ENCODE results near the gene CCDC85C. TPM values are rescaled to one million over a fixed set of nuclear protein-coding genes. Genes with fewer than 3 reads are reported as not detected.

CCDC85C gene
- total RNA-seq, 2 experiments from 2014 or later: 10.2 to 11.7 TPM

GRCh38 chr14:99534333-99534732, 69.7 kb downstream of the CCDC85C start:
- POLR2A ChIA-PET: no interaction called here
- no peaks in the 10 kb centered on the region for H3K4me1 Mint-ChIP-seq
- H3K9me3 Mint-ChIP-seq: no peaks in the 10 kb centered on the region
- H3K4me3 Mint-ChIP-seq: no peak overlapping the region
- CTCF ChIA-PET: no interaction called here
- no peaks in the 10 kb centered on the region for H3K27me3 Mint-ChIP-seq
- H3K36me3 Mint-ChIP-seq (ENCODE audit: low read depth): no peaks in the 10 kb centered on the region
- DNase-seq: no peak
- no peak overlapping the region for H3K27ac Mint-ChIP-seq

DNA sequence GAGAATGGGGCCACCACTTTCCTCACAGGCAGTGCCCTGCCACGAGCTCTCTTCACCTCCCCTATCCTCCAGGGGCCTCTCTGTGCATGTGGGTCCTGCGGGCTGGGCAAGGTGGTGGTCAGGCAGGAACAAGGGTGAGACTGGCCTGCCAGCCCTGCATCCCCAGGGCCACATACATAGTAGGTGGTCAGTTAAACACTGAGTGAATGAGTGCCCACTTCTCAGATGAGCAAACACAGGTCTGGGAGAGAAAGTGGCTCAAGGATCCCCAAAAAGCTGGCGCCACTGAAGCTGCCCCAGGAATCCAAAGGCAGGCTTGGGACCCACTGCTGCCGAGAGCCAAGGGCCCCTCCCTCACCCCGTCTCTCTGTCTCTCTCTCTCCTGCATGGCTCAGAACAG, 71.7 kb downstream of the CCDC85C start:
- Mint-ChIP-seq H3K4me3 (no peak overlapping the region), H3K36me3 (ENCODE audit: low read depth) (no peaks in the 10 kb centered on the region), H3K9me3 (no peaks in the 10 kb centered on the region), H3K27ac (no peak overlapping the region), H3K4me1 (no peaks in the 10 kb centered on the region), H3K27me3 (no peaks in the 10 kb centered on the region)
- DNase-seq: no peak
- ChIA-PET POLR2A (no interaction called here), CTCF (no interaction called here)

GRCh38 chr14:99531251-99532096, 72.5 kb downstream of the CCDC85C start:
- no peak overlapping the region for H3K27ac Mint-ChIP-seq
- H3K4me3 Mint-ChIP-seq: no peak overlapping the region
- POLR2A ChIA-PET: no interaction called here
- no peaks in the 10 kb centered on the region for H3K4me1 Mint-ChIP-seq
- no peaks in the 10 kb centered on the region for H3K36me3 Mint-ChIP-seq (ENCODE audit: low read depth)
- DNase-seq: no peak
- CTCF ChIA-PET: no interaction called here
- no peaks in the 10 kb centered on the region for H3K27me3 Mint-ChIP-seq
- H3K9me3 Mint-ChIP-seq: no peaks in the 10 kb centered on the region

GRCh38 chr14:99530407-99531155, 73.4 kb downstream of the CCDC85C start:
- H3K27ac Mint-ChIP-seq: no peak overlapping the region
- POLR2A ChIA-PET: no interaction called here
- H3K9me3 Mint-ChIP-seq: no peaks in the 10 kb centered on the region
- CTCF ChIA-PET: no interaction called here
- DNase-seq: no peak
- no peak overlapping the region for H3K4me3 Mint-ChIP-seq
- H3K36me3 Mint-ChIP-seq (ENCODE audit: low read depth): no peaks in the 10 kb centered on the region
- H3K4me1 Mint-ChIP-seq: peaks cover 2% of the 10 kb centered on the region
- H3K27me3 Mint-ChIP-seq: no peaks in the 10 kb centered on the region

DNA sequence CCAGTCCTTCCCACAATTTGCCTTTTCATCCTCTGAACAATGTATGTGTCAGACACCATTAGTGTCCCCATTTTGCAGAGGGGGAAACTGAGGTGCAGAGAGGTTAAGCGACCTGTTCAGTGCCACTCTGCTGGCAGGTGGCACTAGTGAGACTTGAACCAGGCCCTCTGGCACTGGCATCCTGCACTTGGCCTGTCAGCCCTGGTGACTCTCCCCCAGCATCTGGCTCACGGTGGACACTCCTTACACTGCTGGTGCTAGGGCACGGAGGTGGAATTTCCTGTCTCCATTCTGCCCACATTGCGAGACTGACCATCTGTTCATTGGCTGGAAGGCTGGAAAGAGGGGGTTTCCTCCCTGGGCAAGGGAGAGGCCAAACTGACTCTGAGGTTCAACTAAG, 74.1 kb downstream of the CCDC85C start:
- ChIA-PET CTCF (no interaction called here), POLR2A (no interaction called here)
- Mint-ChIP-seq H3K4me3 (no peak overlapping the region), H3K27ac (no peak overlapping the region), H3K4me1 (peaks cover 8% of the 10 kb centered on the region), H3K27me3 (no peaks in the 10 kb centered on the region), H3K9me3 (no peaks in the 10 kb centered on the region), H3K36me3 (ENCODE audit: low read depth) (no peaks in the 10 kb centered on the region)
- DNase-seq: no peak

DNA sequence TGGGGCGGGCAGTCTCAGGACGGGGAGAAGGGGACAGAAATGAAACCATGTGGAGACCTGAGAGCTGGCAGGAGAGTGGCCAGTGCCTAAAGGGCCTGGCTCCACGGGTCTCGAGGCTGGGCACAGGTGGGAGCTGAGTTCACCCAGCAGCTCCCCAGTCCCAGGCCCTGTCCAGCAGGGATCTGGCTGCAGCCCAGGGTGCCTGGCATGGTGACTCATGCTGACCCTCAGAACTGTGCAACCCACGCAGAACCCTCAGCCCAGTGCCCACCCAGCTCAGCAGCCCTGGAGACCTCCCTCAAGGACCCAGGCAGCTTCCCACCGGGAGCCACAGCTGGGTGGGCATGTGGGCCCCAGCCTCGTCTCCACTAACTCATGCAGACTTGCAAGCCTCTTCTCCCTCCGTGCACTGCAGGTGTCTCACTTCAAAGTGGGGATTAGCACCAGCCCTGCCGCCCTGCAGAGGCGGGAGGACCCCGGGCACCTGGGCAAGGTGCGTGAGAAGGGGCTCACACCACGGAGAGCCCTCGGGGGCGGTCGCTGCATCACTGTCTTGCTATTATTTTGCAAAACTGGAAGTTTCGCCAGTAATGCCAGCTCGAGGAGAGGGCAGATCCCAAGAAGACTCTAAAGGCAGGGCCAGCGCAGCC, 76.5 kb downstream of the CCDC85C start:
- Mint-ChIP-seq H3K4me3 (no peak overlapping the region), H3K9me3 (no peaks in the 10 kb centered on the region), H3K27me3 (no peaks in the 10 kb centered on the region), H3K36me3 (ENCODE audit: low read depth) (no peaks in the 10 kb centered on the region), H3K27ac (no peak overlapping the region), H3K4me1 (peaks cover 10% of the 10 kb centered on the region)
- no peak for DNase-seq
- POLR2A ChIA-PET: interaction anchor here (0.8 kb wide), 1 partner anchor 15 kb away, joined by 3 read pairs; no protein-coding TSS in a partner anchor
- CTCF ChIA-PET: no interaction called here

- no peak overlapping the region for H3K4me3 Mint-ChIP-seq
- ChIA-PET CTCF (no interaction called here), POLR2A (interaction anchor here (0.8 kb wide), 1 partner anchor 16 kb away, joined by 3 read pairs; no protein-coding TSS in a partner anchor)
- no peaks in the 10 kb centered on the region for H3K27me3 Mint-ChIP-seq
- H3K27ac Mint-ChIP-seq: no peak overlapping the region
- peaks cover 10% of the 10 kb centered on the region for H3K4me1 Mint-ChIP-seq
- no peaks in the 10 kb centered on the region for H3K9me3 Mint-ChIP-seq
- no peak for DNase-seq
- H3K36me3 Mint-ChIP-seq (ENCODE audit: low read depth): no peaks in the 10 kb centered on the region
Observed at GRCh38 chr14:99527026-99527425, 77.0 kb downstream of the CCDC85C start.

GRCh38 chr14:99525699-99526080, 78.3 kb downstream of the CCDC85C start:
- CTCF ChIA-PET: interaction anchor here (1.0 to 1.5 kb wide), 2 partner anchors 13 to 103 kb away, joined by 6 to 7 read pairs; no protein-coding TSS in a partner anchor
- POLR2A ChIA-PET: interaction anchor here (1.0 kb wide), 1 partner anchor 69 kb away, joined by 4 read pairs; no protein-coding TSS in a partner anchor
- no peak for DNase-seq
- Mint-ChIP-seq H3K27me3 (no peaks in the 10 kb centered on the region), H3K4me3 (no peak overlapping the region), H3K36me3 (ENCODE audit: low read depth) (no peaks in the 10 kb centered on the region), H3K9me3 (no peaks in the 10 kb centered on the region), H3K4me1 (peaks cover 10% of the 10 kb centered on the region), H3K27ac (peak overlapping the region; percentile 89)

DNA sequence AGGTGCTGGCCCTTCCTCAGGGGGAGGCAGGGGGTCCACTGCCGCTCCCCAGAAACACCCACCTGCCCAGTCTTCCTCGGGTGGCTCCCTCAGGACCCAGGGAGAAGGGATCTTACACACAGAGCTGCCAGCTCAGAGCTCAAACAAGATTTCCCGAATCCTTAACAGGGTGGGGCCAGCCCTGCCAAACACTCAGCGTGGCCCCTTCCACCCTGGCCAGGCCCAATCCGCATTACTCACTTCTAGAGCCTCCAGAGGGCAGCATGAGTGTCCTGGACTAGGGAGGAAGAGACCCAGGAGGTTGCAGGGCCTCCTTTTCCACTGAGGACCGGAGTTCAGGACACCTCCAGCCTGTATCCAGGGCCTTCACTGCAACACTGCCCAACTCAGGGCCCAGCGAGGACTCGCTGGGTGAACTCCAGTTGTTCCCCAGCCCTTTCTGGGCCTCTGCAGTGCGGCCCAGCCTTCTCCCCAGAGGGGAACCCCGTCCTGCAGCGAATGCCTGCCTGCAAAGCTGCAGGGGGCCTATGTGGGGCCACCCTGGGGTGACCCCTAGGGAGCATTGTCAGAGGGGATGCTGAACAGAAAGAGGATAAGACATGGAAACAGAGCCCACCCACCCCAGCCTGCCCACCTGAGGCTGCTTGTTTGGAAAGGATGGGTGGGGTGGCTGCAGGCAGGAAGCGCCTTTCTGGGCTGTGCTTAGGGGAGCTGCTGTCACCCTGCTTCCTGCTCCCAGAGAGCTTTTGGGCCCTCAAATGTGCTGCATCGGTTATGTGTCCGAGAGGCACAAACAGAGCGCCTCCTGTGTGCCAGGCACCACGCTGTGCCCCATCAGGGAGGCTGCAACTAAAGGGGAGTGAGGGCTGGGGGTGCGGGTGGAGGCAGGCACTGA, 79.0 kb downstream of the CCDC85C start:
- H3K36me3 Mint-ChIP-seq (ENCODE audit: low read depth): no peaks in the 10 kb centered on the region
- H3K4me3 Mint-ChIP-seq: no peak overlapping the region
- ChIA-PET CTCF (interaction anchor here (1.0 to 1.5 kb wide), 2 partner anchors 12 to 103 kb away, joined by 6 to 7 read pairs; no protein-coding TSS in a partner anchor), POLR2A (interaction anchor here (1.0 to 1.7 kb wide), 2 partner anchors 70 to 79 kb away, joined by 4 to 10 read pairs; partner anchors contain the start of gene CCDC85C)
- peaks cover 10% of the 10 kb centered on the region for H3K4me1 Mint-ChIP-seq
- peak overlapping the region; percentile 89 for H3K27ac Mint-ChIP-seq
- no peaks in the 10 kb centered on the region for H3K27me3 Mint-ChIP-seq
- H3K9me3 Mint-ChIP-seq: no peaks in the 10 kb centered on the region
- DNase-seq: peak; percentile 44

- H3K4me3 Mint-ChIP-seq: no peak overlapping the region
- ChIA-PET CTCF (interaction anchor here (0.5 kb wide), 1 partner anchor 168 kb away, joined by 3 read pairs; no protein-coding TSS in a partner anchor), POLR2A (interaction anchor here (1.7 kb wide), 1 partner anchor 80 kb away, joined by 10 read pairs; the partner anchor contains the start of gene CCDC85C)
Observed at GRCh38 chr14:99524091-99524661, 79.8 kb downstream of the CCDC85C start.

DNA sequence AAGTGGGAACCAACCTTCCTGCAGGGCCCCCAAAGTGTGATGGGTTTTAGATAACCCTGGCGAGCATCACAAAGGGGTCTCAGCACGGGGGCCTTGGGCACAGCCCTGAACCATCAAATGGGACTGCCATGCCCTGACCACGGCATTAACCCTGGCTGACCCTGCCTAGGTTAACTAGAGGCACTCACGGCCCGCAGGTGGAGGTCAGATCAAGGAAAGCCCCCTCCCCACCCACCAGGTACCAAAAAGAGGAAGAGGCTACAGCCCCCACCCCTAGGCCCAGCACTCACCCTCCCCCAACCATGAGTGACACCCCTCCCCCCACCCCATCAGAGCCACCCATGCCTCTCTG, 80.3 kb downstream of the CCDC85C start:
- Mint-ChIP-seq H3K27me3 (no peaks in the 10 kb centered on the region), H3K36me3 (ENCODE audit: low read depth) (no peaks in the 10 kb centered on the region), H3K27ac (no peak overlapping the region), H3K4me1 (peaks cover 10% of the 10 kb centered on the region), H3K9me3 (no peaks in the 10 kb centered on the region), H3K4me3 (no peak overlapping the region)
- CTCF ChIA-PET: interaction anchor here (0.5 to 1.0 kb wide), 2 partner anchors 105 to 169 kb away, joined by 3 read pairs; no protein-coding TSS in a partner anchor
- no peak for DNase-seq
- POLR2A ChIA-PET: interaction anchor here (1.7 kb wide), 1 partner anchor 80 kb away, joined by 10 read pairs; the partner anchor contains the start of gene CCDC85C

More at GRCh38 chr14:99524091-99524661, 79.8 kb downstream of the CCDC85C start:
- Mint-ChIP-seq H3K36me3 (ENCODE audit: low read depth) (no peaks in the 10 kb centered on the region), H3K4me1 (peaks cover 10% of the 10 kb centered on the region), H3K27ac (no peak overlapping the region), H3K9me3 (no peaks in the 10 kb centered on the region), H3K27me3 (no peaks in the 10 kb centered on the region)
- no peak for DNase-seq

Data from activated CD4-positive, alpha-beta memory T cell treated with anti-CD3 and anti-CD28 coated beads, Interleukin-2, amount 10 ng/mL, durations not matched to agents 7 days and 5 days (primary cell).